IMR-90 (cell line): ENCODE results near the gene MYL11. TPM values are rescaled to one million over a fixed set of nuclear protein-coding genes. Genes with fewer than 3 reads are reported as not detected.

ENCODE experiments used
- ATAC-seq: fragments of 200-7000 bp; cut with Tn5 transposase; 2 replicates; pipeline ENCODE4 v1.9.1; 2020; ENCODE audit warnings: low read depth, mild to moderate bottlenecking, moderate library complexity
- BruUV-seq: library from RNA; stranded (reverse); fragments of 400-500 nt; replicated peaks from 2 replicates; lab custom pipeline; 2021; lab: Mats Ljungman, UMichigan
- CTCF ChIA-PET: fragments of 300-600 bp; formaldehyde crosslinking; extraction: SDS; loops from one replicate; lab custom pipeline; 2021; ENCODE audit warnings: antibody characterized with exemption; lab: Yijun Ruan, JAX
- POLR2A ChIA-PET: fragments of 300-600 bp; sonication (Branson Sonifier 250); formaldehyde crosslinking; loops from one replicate; lab custom pipeline; 2022; ENCODE audit warnings: antibody characterized with exemption; ENCODE audit not compliant: unreplicated experiment; lab: Charles Lee
- DNase-seq: peaks from one replicate; pipeline ENCODE4 v3.0.0; 2013
- H2AFZ ChIP-seq: replicated peaks from 2 replicates; pipeline ENCODE3; 2013; ENCODE audit warnings: low read length, mild to moderate bottlenecking; ENCODE audit not compliant: poor library complexity
- H2AK5ac ChIP-seq: 2 replicates; pipeline ENCODE4 v1.6.1; 2013; ENCODE audit warnings: low read depth, low read length, inconsistent platforms
- H2AK9ac ChIP-seq: replicated peaks from 2 replicates; pipeline ENCODE3; 2013; ENCODE audit warnings: mild to moderate bottlenecking, low read depth, low read length, moderate library complexity; ENCODE audit not compliant: poor library complexity
- H2BK120ac ChIP-seq: 2 replicates; pipeline ENCODE4 v1.6.1; 2013; ENCODE audit warnings: low read depth, low read length, inconsistent platforms
- H2BK15ac ChIP-seq: 3 replicates; pipeline ENCODE4 v1.6.1; 2013; ENCODE audit warnings: low read depth, low read length, inconsistent platforms
- H2BK20ac ChIP-seq: 2 replicates; pipeline ENCODE4 v1.6.1; 2013; ENCODE audit warnings: low read depth, mild to moderate bottlenecking, inconsistent platforms, low read length, moderate library complexity
- H2BK5ac ChIP-seq: 2 replicates; pipeline ENCODE4 v1.6.1; 2013; ENCODE audit warnings: mild to moderate bottlenecking, low read depth, low read length, inconsistent platforms; ENCODE audit not compliant: poor library complexity, severe bottlenecking
- H3K14ac ChIP-seq: replicated peaks from 2 replicates; pipeline ENCODE4 v1.6.1; 2013; ENCODE audit warnings: low read depth, low read length, inconsistent platforms
- H3K18ac ChIP-seq: 2 replicates; pipeline ENCODE4 v1.6.1; 2013; ENCODE audit warnings: low read depth, low read length, control low read depth
- H3K23ac ChIP-seq: 2 replicates; pipeline ENCODE4 v1.6.1; 2013; ENCODE audit warnings: low read depth, low read length, inconsistent platforms
- H3K27ac ChIP-seq: 2 replicates; pipeline ENCODE4 v1.5.1; 2013; ENCODE audit warnings: mild to moderate bottlenecking, control low read depth, low read length; ENCODE audit not compliant: insufficient read depth
- H3K27me3 ChIP-seq: 2 replicates; pipeline ENCODE4 v1.6.1; 2013; ENCODE audit warnings: low read length; ENCODE audit not compliant: control insufficient read depth, insufficient read depth
- H3K36me3 ChIP-seq: 2 replicates; pipeline ENCODE4 v1.6.1; 2013; ENCODE audit warnings: low read length, mixed read lengths; ENCODE audit not compliant: control insufficient read depth, insufficient read depth
- H3K4ac ChIP-seq: 2 replicates; pipeline ENCODE4 v1.6.1; 2013; ENCODE audit warnings: low read depth, low read length, inconsistent platforms
- H3K4me1 ChIP-seq: 2 replicates; pipeline ENCODE4 v1.6.1; 2013; ENCODE audit warnings: low read length, mixed read lengths; ENCODE audit not compliant: control insufficient read depth, insufficient read depth
- H3K4me2 ChIP-seq: 2 replicates; pipeline ENCODE4 v1.6.1; 2013; ENCODE audit warnings: low read depth, mild to moderate bottlenecking, control low read depth, low read length, moderate library complexity
- H3K4me3 ChIP-seq: 2 replicates; pipeline ENCODE4 v1.5.1; 2013; ENCODE audit warnings: low read depth, mild to moderate bottlenecking, control low read depth, low read length, moderate library complexity; ENCODE audit not compliant: insufficient read depth
- H3K56ac ChIP-seq: 2 replicates; pipeline ENCODE4 v1.6.1; 2013; ENCODE audit warnings: low read length, inconsistent platforms; ENCODE audit not compliant: insufficient read depth; ENCODE audit errors: extremely low read depth
- H3K79me1 ChIP-seq, 2 experiments: 2 replicates each; pipeline ENCODE4 v1.6.1; 2013; ENCODE audit warnings: low read length in 2 of 2, inconsistent platforms in 1 of 2, low read depth in 1 of 2
- H3K9ac ChIP-seq: 2 replicates; pipeline ENCODE4 v1.6.1; 2013; ENCODE audit warnings: low read depth, low read length, control low read depth
- H3K9me1 ChIP-seq: 2 replicates; pipeline ENCODE4 v1.6.1; 2013; ENCODE audit warnings: low read length, inconsistent platforms; ENCODE audit not compliant: insufficient read depth
- H3K9me3 ChIP-seq: 2 replicates; pipeline ENCODE4 v1.6.1; 2013; ENCODE audit warnings: low read length; ENCODE audit not compliant: control insufficient read depth, insufficient read depth
- H4K20me1 ChIP-seq: 2 replicates; pipeline ENCODE4 v1.6.1; 2013; ENCODE audit warnings: low read length, inconsistent platforms; ENCODE audit not compliant: insufficient read depth
- H4K5ac ChIP-seq: 2 replicates; pipeline ENCODE4 v1.6.1; 2013; ENCODE audit warnings: mild to moderate bottlenecking, low read depth, low read length, control low read depth
- H4K8ac ChIP-seq, 2 experiments: 2 replicates each; pipeline ENCODE4 v1.6.1; 2013; ENCODE audit warnings: low read depth in 2 of 2, low read length in 2 of 2, control low read depth in 1 of 2, inconsistent platforms in 1 of 2
- H4K91ac ChIP-seq: 2 replicates; pipeline ENCODE4 v1.6.1; 2013; ENCODE audit warnings: low read depth, low read length, inconsistent platforms; ENCODE audit not compliant: insufficient read depth
- CEBPB ChIP-seq: IDR thresholded peaks from 2 replicates; pipeline ENCODE4 v1.6.1; 2012; ENCODE audit warnings: low read depth, low read length, improper control_type of control experiment
- CHD1 ChIP-seq: IDR thresholded peaks from 2 replicates; pipeline ENCODE4 v1.6.1; 2012; ENCODE audit warnings: low read depth, low read length, improper control_type of control experiment
- ELK1 ChIP-seq: fragments of 150-350 bp; IDR thresholded peaks from 2 replicates; pipeline ENCODE4 v1.6.1; 2016; ENCODE audit warnings: low read depth, mild to moderate bottlenecking, low read length, moderate library complexity, borderline replicate concordance
- FOS ChIP-seq: fragments of 150-350 bp; IDR thresholded peaks from 2 replicates; pipeline ENCODE4 v1.6.1; 2016; ENCODE audit warnings: low read depth, low read length
- MAFK ChIP-seq: IDR thresholded peaks from 2 replicates; pipeline ENCODE4 v1.6.1; 2012; ENCODE audit warnings: low read depth, low read length, improper control_type of control experiment
- MAZ ChIP-seq: IDR thresholded peaks from 2 replicates; pipeline ENCODE4 v1.6.1; 2012; ENCODE audit warnings: low read depth, mild to moderate bottlenecking, low read length, improper control_type of control experiment, moderate library complexity, borderline replicate concordance
- POLR2A ChIP-seq: IDR thresholded peaks from 2 replicates; pipeline ENCODE4 v1.6.1; 2012; ENCODE audit warnings: mild to moderate bottlenecking, low read depth, low read length
- RAD21 ChIP-seq: IDR thresholded peaks from 2 replicates; pipeline ENCODE4 v1.6.1; 2012; ENCODE audit warnings: low read length, improper control_type of control experiment
- USF2 ChIP-seq: fragments of 150-350 bp; IDR thresholded peaks from 2 replicates; pipeline ENCODE4 v1.6.1; 2017; ENCODE audit warnings: mild to moderate bottlenecking, antibody characterized with exemption, low read length, low read depth
- WGBS, 2 experiments: methylation state at CpG; one replicate each; pipeline versions ENCODE4 v1.1.5 to v1.1.7; 2013; ENCODE audit warnings: missing lambda C conversion rate in 2 of 2; ENCODE audit not compliant: insufficient read length in 1 of 2; ENCODE audit errors: extremely low coverage in 2 of 2; 5-methylcytosine and 5-hydroxymethylcytosine counted together
- dilution Hi-C: fragments of 300-500 bp; cut with HindIII; formaldehyde crosslinking; loops from one replicate; pipeline ENCODE4 v1.14.3; 2018; ENCODE audit warnings: low sequenced_read_pairs; ENCODE audit not compliant: unreplicated experiment
- in situ Hi-C: fragments of 300-500 bp; cut with MboI; formaldehyde crosslinking; loops from 3 replicates; pipeline ENCODE4 v1.14.3; 2019; ENCODE audit warnings: low sequenced_read_pairs, inconsistent platforms, mixed read lengths
- intact Hi-C: fragments of 100-400 bp; cut with micrococcal nuclease; formaldehyde crosslinking; loops from 2 replicates; pipeline ENCODE4 v1.10.0; 2022
- polyA plus RNA-seq, 3 experiments: library from polyadenylated mRNA; depleted of rRNA; stranded (reverse); fragments of >200 nt; gene quantifications; 2 replicates each; pipeline ENCODE4 v1.2.3, GENCODE V29; 2012; ENCODE audit warnings: low replicate concordance in 1 of 3
- total RNA-seq: library from RNA; depleted of rRNA; stranded (reverse); fragments of >200 nt; gene quantifications from 2 replicates; pipeline ENCODE4 v1.2.3, GENCODE V29; 2012

Gene MYL11
- total and polyA plus RNA-seq, 2 of the 4 experiments (the other 2 are of a cell fraction): 1.1 TPM; not detected in 1

GRCh38 chr16:30406795-30407101 lies 32.1 kb downstream of the MYL11 start:
- peaks cover 10% of the 10 kb centered on the region; the same call in 1 of the 2 replicates for H4K20me1 ChIP-seq
- peak overlapping the region; percentile 33; the same call in 2 of the 3 replicates for H2BK15ac ChIP-seq
- no peak for TF ChIP-seq MAZ
- TF ChIP-seq MAFK: no peak
- no peak for TF ChIP-seq RAD21
- no peak for TF ChIP-seq USF2
- TF ChIP-seq ELK1: no peak
- no peak for TF ChIP-seq POLR2A
- no peak for TF ChIP-seq CHD1
- no peak for TF ChIP-seq CEBPB
- TF ChIP-seq FOS: no peak
- H2BK5ac ChIP-seq: peak overlapping the region; percentile 82
- peak overlapping the region; percentile 87 for H3K9ac ChIP-seq
- WGBS, 2 experiments: 20% methylated on average over 9 of the region's 14 CpGs; no CpG with 5 or more reads in 1 of the 2 experiments
- peak overlapping the region; percentile 71 for H3K4me3 ChIP-seq
- H3K27me3 ChIP-seq: no peaks in the 10 kb centered on the region
- H3K56ac ChIP-seq: peak overlapping the region; percentile 77; the same call in 1 of the 2 replicates
- peak overlapping the region; percentile 84 to 96 for H4K8ac ChIP-seq
- POLR2A ChIA-PET: interaction anchor here (1.0 to 1.1 kb wide), 2 partner anchors 11 kb away, joined by 3 to 7 read pairs; partner anchors contain the start of gene ZNF48
- no peaks in the 10 kb centered on the region for H3K9me3 ChIP-seq
- H2AK5ac ChIP-seq: peak overlapping the region; percentile 90
- peak overlapping the region; percentile 93 for H3K4me2 ChIP-seq
- dilution Hi-C loops: no loop called here
- in situ Hi-C loops: loop anchor here (10.0 to 25.0 kb wide), 2 partner anchors 219 to 332 kb away; partner anchors contain the start of genes BOLA2B, CORO1A, PPP4C and SLX1A
- CTCF ChIA-PET: no interaction called here
- H4K5ac ChIP-seq: peak overlapping the region; percentile 72
- peaks cover 11% of the 10 kb centered on the region for H3K9me1 ChIP-seq
- intact Hi-C loops: loop anchor here (10.0 kb wide), 1 partner anchor 312 kb away; the partner anchor contains the start of genes TBX6 and YPEL3
- peak overlapping the region; percentile 74 for H2BK120ac ChIP-seq
- peak overlapping the region; percentile 97 for H2AFZ ChIP-seq
- ATAC-seq (no peak), DNase-seq (no peak)
- H2BK20ac ChIP-seq: peak overlapping the region; percentile 32; the same call in 1 of the 2 replicates
- H3K27ac ChIP-seq: peak overlapping the region; percentile 84
- peaks cover 15 to 38% of the 10 kb centered on the region in 2 experiments for H3K79me1 ChIP-seq
- peak overlapping the region; percentile 48 for H3K23ac ChIP-seq
- H3K4me1 ChIP-seq: peaks cover 11% of the 10 kb centered on the region
- peak overlapping the region; percentile 39; the same call in 1 of the 2 replicates for H3K18ac ChIP-seq
- H3K36me3 ChIP-seq: peaks cover 9% of the 10 kb centered on the region
- no TSS peak for BruUV-seq
- H3K4ac ChIP-seq: peak overlapping the region; percentile 95
- peak overlapping the region; percentile 97 for H3K14ac ChIP-seq
- peak overlapping the region; percentile 59; the same call in 1 of the 2 replicates for H4K91ac ChIP-seq
- H2AK9ac ChIP-seq: peak overlapping the region; percentile 89
